Measurements from ENCODE around the gene SSBP2. TPM values are rescaled to one million over a fixed set of nuclear protein-coding genes. Genes with fewer than 3 reads are reported as not detected.

Gene SSBP2
- total and polyA plus RNA-seq, 2 donors (not counting 3 experiments of a cell fraction or from before 2014, with no cell fraction given), result 9.6 to 11.5 TPM

- DNase-seq (ENCODE audit: low read depth, low spot score) (peak; percentile 90), FAIRE-seq (no peak)
- peak overlapping the region in 1 of 3 experiments; percentile 50 for H3K4me3 ChIP-seq (replicated peaks in 1 of 3; ENCODE audit: insufficient read depth in 1 of 3, low read depth in 1 of 3, low read length in 3 of 3)
- peak overlapping the region; percentile 60 for H3K9ac ChIP-seq (replicated peaks; ENCODE audit: extremely low read depth, insufficient read depth, low read length)
- dilution Hi-C loops (cut with MboI; ENCODE audit: extremely low pct_ligation_motif_present, low sequenced_read_pairs), result no loop called here
- peak overlapping the region; percentile 79 for H3K27ac ChIP-seq (ENCODE audit: insufficient read depth, low read depth, low read length)
- intact Hi-C loops (cut with micrococcal nuclease), result loop anchor here (1.0 to 2.0 kb wide), 8 partner anchors 26 to 419 kb away; partner anchors contain the start of genes ATG10 and SSBP2
- CTCF ChIA-PET, result interaction anchor here (1.0 to 1.6 kb wide), 7 partner anchors 16 to 197 kb away, joined by 3 to 6 read pairs (median 4); partner anchors contain the start of gene SSBP2
- peak overlapping the region; percentile 60 for H2AFZ ChIP-seq (ENCODE audit: low read depth, low read length)
- peaks cover 28% of the 10 kb centered on the region for H3K4me1 ChIP-seq (ENCODE audit: control insufficient read depth, extremely low read depth, insufficient read depth, low read length)
- no peaks in the 10 kb centered on the region for H4K20me1 ChIP-seq (replicated peaks; ENCODE audit: control insufficient read depth, extremely low read depth, insufficient read depth, low read length)
- H3K79me2 ChIP-seq (ENCODE audit: control insufficient read depth, insufficient read depth, low read length), result no peaks in the 10 kb centered on the region
- no peak for TF ChIP-seq MAX (IDR thresholded peaks at IDR 0.05; ENCODE audit: insufficient read depth, insufficient read length)
- peak; percentile 10 for TF ChIP-seq FOS (IDR thresholded peaks at IDR 0.05; ENCODE audit: borderline replicate concordance, insufficient read depth, low read length)
- TF ChIP-seq EZH2 (IDR thresholded peaks at IDR 0.05; ENCODE audit: borderline replicate concordance, low read depth, low read length, severe bottlenecking), result no peak
- TF ChIP-seq GATA2 (IDR thresholded peaks at IDR 0.05; ENCODE audit: insufficient read depth, insufficient read length, low read depth, low read length), result peak; percentile 68
- no peak for TF ChIP-seq MYC (IDR thresholded peaks at IDR 0.05; ENCODE audit: low read depth, low read length)
- peak; percentile 45 for TF ChIP-seq POLR2AphosphoS5 (IDR thresholded peaks at IDR 0.05; ENCODE audit: insufficient read depth, low read depth, low read length)
- peak overlapping the region; percentile 97 for H3K4me2 ChIP-seq (ENCODE audit: insufficient read depth, low read length)
- no peaks in the 10 kb centered on the region for H3K27me3 ChIP-seq (ENCODE audit: control insufficient read depth in 2 of 2, insufficient read depth in 2 of 2, low read length in 2 of 2)
- no TSS peak for BruUV-seq (replicated peaks)
- POLR2A ChIA-PET, result no interaction called here
- H3K36me3 ChIP-seq (ENCODE audit: control insufficient read depth in 2 of 2, extremely low read depth in 1 of 2, insufficient read depth in 2 of 2, low read length in 2 of 2), result no peaks in the 10 kb centered on the region
- H3K9me3 ChIP-seq (replicated peaks; ENCODE audit: control insufficient read depth, insufficient read depth, low read length), result no peaks in the 10 kb centered on the region
- no peaks in the 10 kb centered on the region for H3K9me1 ChIP-seq (replicated peaks; ENCODE audit: control insufficient read depth, extremely low read depth, insufficient read depth, low read length)
Observed at GRCh38 chr5:81553567-81554212, 197.2 kb downstream of the SSBP2 start.
